Endothelial cell of umbilical vein (primary cell): Measurements from ENCODE around the gene LUC7L2. TPM values are rescaled to one million over a fixed set of nuclear protein-coding genes. Genes with fewer than 3 reads are reported as not detected.

Experiments
- BruUV-seq: library from RNA; stranded (reverse); fragments of 400-500 nt; replicated peaks from 2 replicates; lab custom pipeline; 2021; lab: Mats Ljungman, UMichigan
- CTCF ChIA-PET: fragments of 300-600, 350-600 bp; sonication (Branson Sonifier 250); formaldehyde crosslinking; loops from one replicate; lab custom pipeline; 2021; ENCODE audit warnings: antibody characterized with exemption, inconsistent platforms; lab: Charles Lee
- POLR2A ChIA-PET: fragments of 300-600, 350-600 bp; sonication (Branson Sonifier 250); formaldehyde crosslinking; loops from one replicate; lab custom pipeline; 2021; ENCODE audit warnings: antibody characterized with exemption, inconsistent platforms; lab: Charles Lee
- DNase-seq: peaks from one replicate; pipeline ENCODE4 v3.0.0-alpha.2; 2011; ENCODE audit warnings: low read depth, low spot score
- FAIRE-seq: peaks from 2 replicates; lab custom pipeline; 2011; peaks lifted over from hg19 to GRCh38; lab: Jason Lieb, UNC
- H2AFZ ChIP-seq: 2 replicates; pipeline ENCODE4 v1.6.0; 2012; ENCODE audit warnings: low read depth, low read length, control low read depth, inconsistent platforms
- H3K27ac ChIP-seq: 2 replicates; pipeline ENCODE4 v1.5.1; 2011; ENCODE audit warnings: low read depth, mild to moderate bottlenecking, control low read depth, low read length, moderate library complexity; ENCODE audit not compliant: insufficient read depth
- H3K27me3 ChIP-seq, 2 experiments: 2 replicates each; pipeline versions ENCODE4 v1.6.0 to v1.6.1; 2011; ENCODE audit warnings: low read length in 2 of 2, mixed read lengths in 1 of 2; ENCODE audit not compliant: control insufficient read depth in 2 of 2, insufficient read depth in 2 of 2
- H3K36me3 ChIP-seq, 2 experiments: 2 replicates in 1 of 2; 3 replicates in 1 of 2; pipeline ENCODE4 v1.5.1; 2011; ENCODE audit warnings: low read length in 2 of 2, mild to moderate bottlenecking in 1 of 2, moderate library complexity in 1 of 2; ENCODE audit not compliant: control insufficient read depth in 2 of 2, insufficient read depth in 2 of 2; ENCODE audit errors: extremely low read depth in 1 of 2
- H3K4me1 ChIP-seq: 3 replicates; pipeline ENCODE4 v1.5.1; 2011; ENCODE audit warnings: mild to moderate bottlenecking, low read length; ENCODE audit not compliant: control insufficient read depth, insufficient read depth; ENCODE audit errors: extremely low read depth
- H3K4me2 ChIP-seq: 2 replicates; pipeline ENCODE4 v1.6.1; 2011; ENCODE audit warnings: low read length, control low read depth, mixed read lengths; ENCODE audit not compliant: insufficient read depth
- H3K4me3 ChIP-seq, 3 experiments: fragments of 200-600 bp in 1 of 3; sonication (generic), shearing (Covaris generic) in 1 of 3; replicated peaks in 1 of 3; 2 replicates each; pipeline ENCODE4 v1.5.1; 2011 to 2016; ENCODE audit warnings: control low read depth in 3 of 3, low read length in 3 of 3, mild to moderate bottlenecking in 2 of 3, inconsistent platforms in 1 of 3, low read depth in 1 of 3, moderate library complexity in 1 of 3; ENCODE audit not compliant: insufficient read depth in 1 of 3
- H3K79me2 ChIP-seq: 2 replicates; pipeline ENCODE4 v1.6.0; 2012; ENCODE audit warnings: low read length, inconsistent platforms; ENCODE audit not compliant: control insufficient read depth, insufficient read depth
- H3K9ac ChIP-seq: replicated peaks from 2 replicates; pipeline ENCODE3; 2011; ENCODE audit warnings: low read length, control low read depth; ENCODE audit not compliant: insufficient read depth; ENCODE audit errors: extremely low read depth
- H3K9me1 ChIP-seq: replicated peaks from 3 replicates; pipeline ENCODE4 v1.6.0; 2011; ENCODE audit warnings: mild to moderate bottlenecking, low read length; ENCODE audit not compliant: control insufficient read depth, insufficient read depth; ENCODE audit errors: extremely low read depth
- H3K9me3 ChIP-seq: replicated peaks from 2 replicates; pipeline ENCODE4 v1.5.1; 2012; ENCODE audit warnings: low read length, inconsistent platforms; ENCODE audit not compliant: control insufficient read depth, insufficient read depth
- H4K20me1 ChIP-seq: replicated peaks from 2 replicates; pipeline ENCODE3; 2011; ENCODE audit warnings: mild to moderate bottlenecking, low read length; ENCODE audit not compliant: control insufficient read depth, insufficient read depth; ENCODE audit errors: extremely low read depth
- CTCF ChIP-seq, 2 donors: IDR thresholded peaks; 1 replicate in 1 of 2; 2 replicates in 1 of 2; pipeline ENCODE4 v1.5.1; 2011; ENCODE audit warnings: low read length in 2 of 2, mild to moderate bottlenecking in 2 of 2, moderate library complexity in 2 of 2, control low read depth in 1 of 2, inconsistent platforms in 1 of 2, low read depth in 1 of 2; ENCODE audit not compliant: insufficient read depth in 1 of 2; ENCODE audit errors: extremely low read depth in 1 of 2
- EZH2 ChIP-seq: IDR thresholded peaks from 2 replicates; pipeline ENCODE4 v1.6.1; 2012; ENCODE audit warnings: borderline replicate concordance, low read depth, mild to moderate bottlenecking, moderate library complexity, low read length, inconsistent platforms; ENCODE audit not compliant: severe bottlenecking
- FOS ChIP-seq: IDR thresholded peaks from 2 replicates; pipeline ENCODE4 v1.6.1; 2011; ENCODE audit warnings: mild to moderate bottlenecking, low read length, moderate library complexity, borderline replicate concordance; ENCODE audit not compliant: insufficient read depth
- GATA2 ChIP-seq: IDR thresholded peaks from 2 replicates; pipeline ENCODE4 v1.7.0; 2011; ENCODE audit warnings: low read depth, mild to moderate bottlenecking, moderate library complexity, mixed read lengths, low read length; ENCODE audit not compliant: insufficient read length, insufficient read depth
- JUN ChIP-seq: IDR thresholded peaks from 2 replicates; pipeline ENCODE4 v1.6.1; 2011; ENCODE audit warnings: borderline replicate concordance, low read depth; ENCODE audit not compliant: insufficient read length, insufficient read depth
- MAX ChIP-seq: IDR thresholded peaks from 2 replicates; pipeline ENCODE4 v1.6.1; 2011; ENCODE audit not compliant: insufficient read depth, insufficient read length
- MYC ChIP-seq: IDR thresholded peaks from one replicate; pipeline ENCODE4 v1.6.1; 2011; ENCODE audit warnings: mild to moderate bottlenecking, low read depth, low read length
- POLR2A ChIP-seq: IDR thresholded peaks from 2 replicates; pipeline ENCODE4 v1.6.1; 2012; ENCODE audit warnings: low read depth, mild to moderate bottlenecking, control low read depth, low read length
- POLR2AphosphoS5 ChIP-seq: IDR thresholded peaks from 2 replicates; pipeline ENCODE4 v1.6.1; 2012; ENCODE audit warnings: low read depth, mild to moderate bottlenecking, control low read depth, low read length, moderate library complexity; ENCODE audit not compliant: insufficient read depth
- dilution Hi-C: fragments of 300-500 bp; cut with MboI; formaldehyde crosslinking; loops from one replicate; pipeline ENCODE4 v1.15.0; 2019; ENCODE audit warnings: low sequenced_read_pairs; ENCODE audit not compliant: extremely low pct_ligation_motif_present
- intact Hi-C: fragments of 100-400 bp; cut with micrococcal nuclease; formaldehyde crosslinking; loops from one replicate; pipeline ENCODE4 v1.10.0; 2022
- polyA plus RNA-seq, 4 experiments: library from polyadenylated mRNA; depleted of rRNA in 3 of 4; stranded (reverse) in 3 of 4; unstranded in 1 of 4; fragments of >200 nt; gene quantifications; 2 replicates each; pipeline versions ENCODE4 v1.2.1 to v1.2.3, GENCODE V29; 2011 to 2012; ENCODE audit warnings: missing spikeins in 1 of 4
- total RNA-seq: library from RNA; stranded (reverse); gene quantifications from 2 replicates; pipeline ENCODE4 v1.2.3, GENCODE V29; 2021

Gene LUC7L2
- total and polyA plus RNA-seq, 2 donors (not counting 3 experiments of a cell fraction or from before 2014, with no cell fraction given) = 28.0 to 85.8 TPM

- BruUV-seq = no TSS peak
- dilution Hi-C loops = no loop called here
Observed at GRCh38 chr7:139446051-139446890, 86.6 kb downstream of the LUC7L2 start.

More at GRCh38 chr7:139446051-139446890, 86.6 kb downstream of the LUC7L2 start:
- Histone ChIP-seq H3K9ac (no peak overlapping the region), H3K9me1 (no peaks in the 10 kb centered on the region), H4K20me1 (no peaks in the 10 kb centered on the region), H2AFZ (no peak overlapping the region), H3K9me3 (no peaks in the 10 kb centered on the region), H3K79me2 (no peaks in the 10 kb centered on the region), H3K27me3 (no peaks in the 10 kb centered on the region), H3K4me2 (no peak overlapping the region), H3K36me3 (no peaks in the 10 kb centered on the region), H3K4me3 (no peak overlapping the region), H3K4me1 (no peaks in the 10 kb centered on the region), H3K27ac (no peak overlapping the region)
- intact Hi-C loops = no loop called here
- CTCF ChIA-PET = interaction anchor here (0.6 to 3.0 kb wide), 3 partner anchors 12 to 631 kb away, joined by 3 to 23 read pairs (median 3); no protein-coding TSS in a partner anchor
- no peak for DNase-seq
- TF ChIP-seq POLR2A (no peak), POLR2AphosphoS5 (no peak), JUN (no peak), FOS (no peak), CTCF (IDR thresholded peaks at IDR 0.05; ENCODE audit: extremely low read depth in 1 of 2, insufficient read depth in 1 of 2, low read depth in 1 of 2, low read length in 2 of 2) (no peak), GATA2 (no peak), MAX (no peak), EZH2 (no peak), MYC (no peak)
- POLR2A ChIA-PET = no interaction called here
- no peak for FAIRE-seq
